Osteoblast (primary cell): Measurements from ENCODE around the gene HS2ST1. TPM values are rescaled to one million over a fixed set of nuclear protein-coding genes. Genes with fewer than 3 reads are reported as not detected.

Experiments
- DNase-seq: peaks from one replicate; pipeline ENCODE4 v3.0.0; 2011; ENCODE audit warnings: low spot score, mixed read lengths; ENCODE audit not compliant: insufficient read length; ENCODE audit errors: missing footprints
- H2AFZ ChIP-seq: 2 replicates; pipeline ENCODE4 v1.6.0; 2011; ENCODE audit warnings: mild to moderate bottlenecking, low read length
- H3K27ac ChIP-seq: 2 replicates; pipeline ENCODE4 v1.5.1; 2011; ENCODE audit warnings: mild to moderate bottlenecking, low read depth, low read length, moderate library complexity
- H3K27me3 ChIP-seq: 2 replicates; pipeline ENCODE4 v1.6.0; 2012; ENCODE audit warnings: mild to moderate bottlenecking, control low read depth, inconsistent platforms, low read length, moderate library complexity; ENCODE audit not compliant: insufficient read depth
- H3K36me3 ChIP-seq: 2 replicates; pipeline ENCODE4 v1.5.1; 2011; ENCODE audit warnings: mild to moderate bottlenecking, low read length, control low read depth, moderate library complexity; ENCODE audit not compliant: insufficient read depth
- H3K4me1 ChIP-seq: 2 replicates; pipeline ENCODE4 v1.5.1; 2011; ENCODE audit warnings: mild to moderate bottlenecking, low read length, control low read depth, moderate library complexity; ENCODE audit not compliant: insufficient read depth
- H3K4me2 ChIP-seq: 2 replicates; pipeline ENCODE4 v1.6.0; 2011; ENCODE audit warnings: mild to moderate bottlenecking, low read length; ENCODE audit not compliant: insufficient read depth
- H3K4me3 ChIP-seq: fragments of 200-600 bp; sonication (generic); 3 replicates; pipeline ENCODE4 v1.5.1; 2012; ENCODE audit warnings: mild to moderate bottlenecking, low read length, inconsistent platforms; ENCODE audit not compliant: insufficient read depth
- H3K79me2 ChIP-seq: 2 replicates; pipeline ENCODE4 v1.6.0; 2012; ENCODE audit warnings: mild to moderate bottlenecking, low read length, control low read depth, inconsistent platforms; ENCODE audit not compliant: insufficient read depth
- H3K9me3 ChIP-seq: 2 replicates; pipeline ENCODE4 v1.5.1; 2011; ENCODE audit warnings: low read depth, low read length, control low read depth
- H4K20me1 ChIP-seq: 2 replicates; pipeline ENCODE4 v1.6.0; 2012; ENCODE audit warnings: mild to moderate bottlenecking, low read length, control low read depth; ENCODE audit not compliant: insufficient read depth
- CTCF ChIP-seq: IDR thresholded peaks from 2 replicates; pipeline ENCODE4 v1.5.1; 2011; ENCODE audit warnings: mild to moderate bottlenecking, low read depth, low read length, moderate library complexity; ENCODE audit errors: extremely low read depth
- total RNA-seq: library from RNA; depleted of rRNA; stranded (reverse); fragments of >200 nt; gene quantifications from 2 replicates; pipeline ENCODE4 v1.2.3, GENCODE V29; 2012

HS2ST1 gene
- total RNA-seq, 1 donor, result 20.3 TPM

GRCh38 chr1:87048237-87048636, 133.8 kb downstream of the HS2ST1 start:
- H3K4me3 ChIP-seq, result no peak overlapping the region
- no peak for TF ChIP-seq CTCF
- no peak overlapping the region for H3K4me2 ChIP-seq
- H3K4me1 ChIP-seq, result peaks cover 2% of the 10 kb centered on the region
- H3K36me3 ChIP-seq, result no peaks in the 10 kb centered on the region
- H3K27ac ChIP-seq, result no peak overlapping the region
- DNase-seq, result no peak
- no peak overlapping the region for H2AFZ ChIP-seq
- H3K27me3 ChIP-seq, result no peaks in the 10 kb centered on the region
- no peaks in the 10 kb centered on the region for H3K79me2 ChIP-seq
- H4K20me1 ChIP-seq, result no peaks in the 10 kb centered on the region
- no peaks in the 10 kb centered on the region for H3K9me3 ChIP-seq

GRCh38 chr1:87051965-87052364, 137.5 kb downstream of the HS2ST1 start:
- H3K27ac ChIP-seq, result no peak overlapping the region
- no peaks in the 10 kb centered on the region for H4K20me1 ChIP-seq
- no peak overlapping the region for H2AFZ ChIP-seq
- no peak for DNase-seq
- no peaks in the 10 kb centered on the region for H3K36me3 ChIP-seq
- no peaks in the 10 kb centered on the region for H3K27me3 ChIP-seq
- no peak overlapping the region for H3K4me2 ChIP-seq
- H3K4me3 ChIP-seq, result no peak overlapping the region
- no peak for TF ChIP-seq CTCF
- peaks cover 3% of the 10 kb centered on the region for H3K79me2 ChIP-seq
- no peaks in the 10 kb centered on the region for H3K4me1 ChIP-seq
- H3K9me3 ChIP-seq, result no peaks in the 10 kb centered on the region

GRCh38 chr1:87052400-87052799, 138.0 kb downstream of the HS2ST1 start:
- Histone ChIP-seq H3K9me3 (no peaks in the 10 kb centered on the region), H3K79me2 (peaks cover 3% of the 10 kb centered on the region), H3K4me3 (no peak overlapping the region), H3K36me3 (no peaks in the 10 kb centered on the region), H3K27me3 (no peaks in the 10 kb centered on the region), H4K20me1 (no peaks in the 10 kb centered on the region), H2AFZ (no peak overlapping the region), H3K4me1 (no peaks in the 10 kb centered on the region), H3K27ac (no peak overlapping the region), H3K4me2 (no peak overlapping the region)
- DNase-seq, result no peak
- TF ChIP-seq CTCF, result no peak

GRCh38 chr1:87052961-87053360, 138.5 kb downstream of the HS2ST1 start:
- Histone ChIP-seq H3K4me3 (no peak overlapping the region), H3K79me2 (peaks cover 3% of the 10 kb centered on the region), H2AFZ (no peak overlapping the region), H3K27ac (no peak overlapping the region), H3K4me1 (peaks cover 3% of the 10 kb centered on the region), H3K4me2 (no peak overlapping the region), H3K27me3 (no peaks in the 10 kb centered on the region), H3K9me3 (no peaks in the 10 kb centered on the region), H3K36me3 (no peaks in the 10 kb centered on the region), H4K20me1 (no peaks in the 10 kb centered on the region)
- TF ChIP-seq CTCF, result no peak
- DNase-seq, result no peak
